Measurements from ENCODE around the gene LRRTM4.

LRRTM4 gene

DNA sequence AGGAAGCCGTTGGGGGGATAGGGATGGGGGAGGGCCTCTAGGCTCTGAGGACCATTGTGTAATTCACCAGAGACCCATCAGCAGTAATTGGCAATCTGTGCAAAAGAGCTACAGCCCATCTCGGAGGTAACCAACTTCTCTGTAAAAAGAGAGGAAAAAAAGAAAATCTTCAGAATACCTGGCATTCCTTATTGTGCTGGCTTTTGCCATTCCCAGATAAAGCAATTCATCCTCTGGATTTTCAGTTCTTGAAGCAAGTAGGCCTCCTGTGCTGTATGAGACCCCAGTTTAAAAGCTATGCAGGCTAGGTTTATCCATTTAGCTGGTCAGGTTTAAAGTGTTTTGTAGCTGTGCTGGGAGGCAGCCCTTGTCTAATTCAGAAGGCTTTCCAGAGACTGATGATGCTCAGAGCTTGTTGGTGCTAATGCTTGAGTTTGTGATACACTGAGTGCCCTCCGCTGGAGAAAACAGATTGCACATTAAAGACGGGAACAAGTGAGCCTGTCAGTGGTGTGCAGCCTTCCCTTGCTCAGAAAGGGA, at the start of gene LRRTM4:
Gene LRRTM4, minus strand, starts transcription at position 446 of the 540 bp plus-strand sequence.
- TF ChIP-seq, protein P1, sequence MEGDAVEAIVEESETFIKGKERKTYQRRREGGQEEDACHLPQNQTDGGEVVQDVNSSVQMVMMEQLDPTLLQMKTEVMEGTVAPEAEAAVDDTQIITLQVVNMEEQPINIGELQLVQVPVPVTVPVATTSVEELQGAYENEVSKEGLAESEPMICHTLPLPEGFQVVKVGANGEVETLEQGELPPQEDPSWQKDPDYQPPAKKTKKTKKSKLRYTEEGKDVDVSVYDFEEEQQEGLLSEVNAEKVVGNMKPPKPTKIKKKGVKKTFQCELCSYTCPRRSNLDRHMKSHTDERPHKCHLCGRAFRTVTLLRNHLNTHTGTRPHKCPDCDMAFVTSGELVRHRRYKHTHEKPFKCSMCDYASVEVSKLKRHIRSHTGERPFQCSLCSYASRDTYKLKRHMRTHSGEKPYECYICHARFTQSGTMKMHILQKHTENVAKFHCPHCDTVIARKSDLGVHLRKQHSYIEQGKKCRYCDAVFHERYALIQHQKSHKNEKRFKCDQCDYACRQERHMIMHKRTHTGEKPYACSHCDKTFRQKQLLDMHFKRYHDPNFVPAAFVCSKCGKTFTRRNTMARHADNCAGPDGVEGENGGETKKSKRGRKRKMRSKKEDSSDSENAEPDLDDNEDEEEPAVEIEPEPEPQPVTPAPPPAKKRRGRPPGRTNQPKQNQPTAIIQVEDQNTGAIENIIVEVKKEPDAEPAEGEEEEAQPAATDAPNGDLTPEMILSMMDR (IDR thresholded peaks at IDR 0.05; ENCODE audit: insufficient read depth, low read depth, low read length, missing control alignments): no peak
- H3K4me3 ChIP-seq (ENCODE audit: low read length): no peak within 1 kb of the TSS
- no peak for DNase-seq (ENCODE audit: low read depth)

DNA sequence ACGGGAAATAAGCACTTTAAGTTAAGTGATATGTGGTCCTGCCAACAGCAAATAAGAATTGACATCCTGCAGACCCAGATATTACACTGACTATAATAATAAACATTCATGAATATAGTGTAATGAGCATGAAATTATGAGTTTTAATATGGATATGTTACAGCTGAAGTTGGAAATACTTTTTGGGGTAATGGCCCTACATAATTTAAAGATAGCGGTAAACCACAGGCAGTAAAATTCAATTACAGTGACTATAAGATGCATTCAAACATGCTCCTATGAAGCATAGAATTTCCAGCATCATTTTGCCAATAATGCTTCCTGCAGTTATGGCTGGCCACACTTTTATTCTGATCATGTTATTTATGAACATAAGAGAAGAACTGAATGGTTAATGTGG, 49.4 kb upstream of the LRRTM4 start:
- H3K4me3 ChIP-seq (ENCODE audit: low read length): no peak overlapping the region
- no peak for DNase-seq (ENCODE audit: low read depth)
- TF ChIP-seq, protein P1 (IDR thresholded peaks at IDR 0.05; ENCODE audit: insufficient read depth, low read depth, low read length, missing control alignments): no peak

DNA sequence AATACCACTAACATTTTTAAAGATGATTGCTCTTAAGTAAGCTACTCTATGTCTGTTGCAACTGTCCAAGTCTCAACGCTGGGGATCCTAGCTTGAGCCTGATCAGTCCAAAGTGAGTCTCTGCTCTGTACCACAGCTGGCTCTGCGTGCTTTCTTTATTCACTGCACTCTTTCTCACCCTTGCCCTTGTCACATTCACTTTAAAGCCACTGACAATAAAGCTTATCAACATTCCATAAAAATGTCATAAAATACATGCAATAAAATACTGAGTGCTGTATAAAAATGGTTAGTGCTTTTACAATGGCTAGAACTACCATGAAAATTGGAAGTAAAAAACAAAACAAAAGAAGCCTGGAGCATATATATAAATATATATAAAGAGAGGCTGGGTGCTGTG, 45.5 kb upstream of the LRRTM4 start:
- DNase-seq (ENCODE audit: low read depth): no peak
- H3K4me3 ChIP-seq (ENCODE audit: low read length): no peak overlapping the region
- TF ChIP-seq, protein P1 (IDR thresholded peaks at IDR 0.05; ENCODE audit: insufficient read depth, low read depth, low read length, missing control alignments): no peak

DNA sequence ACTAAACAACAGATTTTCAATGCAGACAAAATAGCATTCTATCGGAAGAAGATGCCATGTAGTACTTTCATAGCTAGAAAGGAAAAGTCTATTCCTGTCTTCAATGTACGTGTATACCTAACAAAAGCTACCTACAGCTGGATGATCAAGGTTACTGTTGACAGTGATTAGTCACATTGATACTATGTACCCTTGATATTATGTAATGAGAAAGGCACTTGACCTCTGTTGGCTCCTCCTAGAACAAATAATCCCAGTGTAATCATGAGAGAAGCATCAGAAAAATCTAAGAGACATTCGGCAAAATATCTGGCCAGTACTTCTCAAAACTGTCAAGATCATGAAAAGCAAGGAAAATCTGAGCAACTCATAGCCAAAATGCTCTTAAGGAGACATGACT, 44.4 kb upstream of the LRRTM4 start:
- no peak overlapping the region for H3K4me3 ChIP-seq (ENCODE audit: low read length)
- TF ChIP-seq, protein P1 (IDR thresholded peaks at IDR 0.05; ENCODE audit: insufficient read depth, low read depth, low read length, missing control alignments): no peak
- no peak for DNase-seq (ENCODE audit: low read depth)

DNA sequence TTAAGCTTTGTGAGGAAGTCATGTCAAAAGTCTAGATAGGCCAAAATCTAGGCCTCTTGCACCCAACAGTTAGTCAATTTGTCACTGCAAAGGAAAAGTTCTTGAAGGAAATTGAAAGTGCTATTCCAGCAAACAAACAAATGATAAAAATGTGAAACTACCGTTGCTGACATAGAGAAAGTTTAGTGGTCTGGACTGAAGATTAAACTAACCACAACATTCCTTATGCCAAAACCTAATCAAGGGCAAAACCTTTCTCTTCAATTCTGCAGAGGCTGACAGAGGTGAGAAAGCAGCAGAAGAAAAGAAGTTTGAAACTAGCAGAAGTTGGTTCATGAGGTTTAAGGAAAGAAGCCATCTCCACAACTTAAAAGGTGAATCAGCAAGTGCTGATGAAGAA, 44.0 kb upstream of the LRRTM4 start:
- no peak overlapping the region for H3K4me3 ChIP-seq (ENCODE audit: low read length)
- TF ChIP-seq, protein P1 (IDR thresholded peaks at IDR 0.05; ENCODE audit: insufficient read depth, low read depth, low read length, missing control alignments): no peak
- no peak for DNase-seq (ENCODE audit: low read depth)

DNA sequence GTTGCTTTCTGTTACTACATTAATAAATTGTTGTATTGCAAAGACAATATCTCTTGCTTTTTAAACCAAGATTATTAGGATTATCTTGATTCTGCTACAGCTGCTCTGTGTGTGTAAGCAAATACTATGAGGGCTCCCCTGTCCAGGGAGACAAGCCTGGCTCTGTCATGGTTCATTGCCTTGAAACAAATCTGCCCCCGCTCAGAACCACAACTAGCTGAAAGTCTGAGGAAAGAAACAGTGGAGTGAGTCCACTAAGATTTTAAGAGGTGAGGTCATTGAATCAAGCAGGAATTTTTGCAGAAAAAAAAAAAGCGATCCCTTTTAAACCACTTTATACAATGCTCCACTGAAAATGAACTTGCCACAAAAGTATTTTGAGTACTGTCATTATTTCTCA, 30.8 kb upstream of the LRRTM4 start:
- no peak for DNase-seq (ENCODE audit: low read depth)
- H3K4me3 ChIP-seq (ENCODE audit: low read length): no peak overlapping the region
- TF ChIP-seq, protein P1 (IDR thresholded peaks at IDR 0.05; ENCODE audit: insufficient read depth, low read depth, low read length, missing control alignments): no peak

DNA sequence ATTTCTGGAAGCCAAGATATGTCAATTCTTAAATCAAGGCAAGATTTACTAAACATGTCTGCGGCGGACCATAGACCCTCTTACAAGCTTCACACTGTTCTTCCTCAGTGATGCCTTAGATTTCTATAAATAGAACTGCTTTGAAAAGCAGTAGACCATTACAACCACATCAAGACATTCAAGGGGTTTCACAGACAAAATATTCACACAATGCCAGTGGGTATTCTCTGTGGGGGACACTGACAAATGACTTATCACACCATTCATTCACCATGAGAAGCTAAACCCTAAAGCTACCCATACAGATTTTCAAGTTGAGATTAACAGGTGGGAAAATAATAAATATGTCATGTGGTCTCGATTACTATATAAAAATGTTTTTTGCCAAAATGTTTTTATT, 15.9 kb upstream of the LRRTM4 start:
- H3K4me3 ChIP-seq (ENCODE audit: low read length): no peak overlapping the region
- no peak for DNase-seq (ENCODE audit: low read depth)
- TF ChIP-seq, protein P1 (IDR thresholded peaks at IDR 0.05; ENCODE audit: insufficient read depth, low read depth, low read length, missing control alignments): no peak

All from epithelial cell of esophagus (primary cell).